HEK293T (cell line): ENCODE measurements around the gene FAM78A.

Experiments
- CTBP1 ChIP-seq: fragments of 450-650 bp; IDR thresholded peaks from 2 replicates; pipeline ENCODE4 v1.6.1; 2016; ENCODE audit warnings: borderline replicate concordance
- FOXA1 ChIP-seq: fragments of 450-650 bp; IDR thresholded peaks from 2 replicates; pipeline ENCODE4 v1.6.1; 2016; ENCODE audit warnings: mild to moderate bottlenecking
- FOXM1 ChIP-seq: fragments of 450-650 bp; IDR thresholded peaks from 2 replicates; pipeline ENCODE4 v1.6.1; 2017; ENCODE audit warnings: mild to moderate bottlenecking, borderline replicate concordance
- PKNOX1 ChIP-seq: fragments of 450-650 bp; IDR thresholded peaks from 2 replicates; pipeline ENCODE4 v1.6.1; 2016
- SP1 ChIP-seq: fragments of 450-650 bp; IDR thresholded peaks from 2 replicates; pipeline ENCODE4 v1.6.1; 2017
- SUZ12 ChIP-seq: fragments of 450-650 bp; IDR thresholded peaks from 2 replicates; pipeline ENCODE4 v1.6.1; 2016; ENCODE audit warnings: mild to moderate bottlenecking
- TARDBP ChIP-seq: fragments of 450-650 bp; IDR thresholded peaks from 2 replicates; pipeline ENCODE4 v1.6.1; 2016

GRCh38 chr9:131236761-131237160 lies 39.5 kb downstream of the FAM78A start:
- TF ChIP-seq SUZ12 (no peak), CTBP1 (no peak), FOXA1 (no peak), PKNOX1 (no peak), TARDBP (no peak), SP1 (no peak), FOXM1 (no peak)
